Upper lobe of right lung (tissue), 1 donor: ENCODE measurements around the gene TMEM63A. TPM values are rescaled to one million over a fixed set of nuclear protein-coding genes. Genes with fewer than 3 reads are reported as not detected.
A peak's percentile ranks its signal among the peaks of the same experiment; 100 is the strongest.

Source experiments
- ATAC-seq: fragments of 200-7000 bp; cut with Tn5 transposase; one replicate; pipeline ENCODE4 v1.9.1; 2020; ENCODE audit warnings: mild to moderate bottlenecking, moderate library complexity
- DNase-seq: peaks from one replicate; pipeline ENCODE4 v3.0.0-alpha.2; 2020
- H3K27ac ChIP-seq: fragments of 200-600 bp; one replicate; pipeline ENCODE4 v1.8.0; 2022
- H3K27me3 ChIP-seq: fragments of 200-600 bp; one replicate; pipeline ENCODE4 v1.8.0; 2022; ENCODE audit warnings: mild to moderate bottlenecking
- H3K36me3 ChIP-seq: fragments of 200-600 bp; one replicate; pipeline ENCODE4 v1.8.0; 2022
- H3K4me1 ChIP-seq: fragments of 200-600 bp; one replicate; pipeline ENCODE4 v1.8.0; 2022
- H3K4me3 ChIP-seq: fragments of 200-600 bp; one replicate; pipeline ENCODE4 v1.8.0; 2022; ENCODE audit warnings: mild to moderate bottlenecking
- H3K9me3 ChIP-seq: fragments of 200-600 bp; one replicate; pipeline ENCODE4 v1.8.0; 2022
- CTCF ChIP-seq: fragments of 200-600 bp; IDR thresholded peaks from one replicate; pipeline ENCODE4 v1.8.0; 2022; ENCODE audit warnings: antibody characterized with exemption
- intact Hi-C: fragments of 100-400 bp; cut with DNase I; formaldehyde crosslinking; loops from one replicate; pipeline ENCODE4 v1.11.0; 2022
- total RNA-seq: library from RNA; stranded (reverse); fragmentation: NEBNext Ultra II Directional; extraction: Animal tissue kit (Norgen Biotek cat#: 25700); gene quantifications from one replicate; pipeline ENCODE4 v1.2.1, GENCODE V29; 2021
- donor health status: DM: no; HTN: yes; CAD: no; lungs with severe emphysema.

TMEM63A gene
- total RNA-seq, 1 donor from 2014 or later = 119 TPM

GRCh38 chr1:225875044-225875815 is 7.0 kb downstream of the TMEM63A start:
- TF ChIP-seq CTCF = no peak
- peak overlapping the region; percentile 51 for H3K27ac ChIP-seq
- peak; percentile 85 for DNase-seq
- H3K36me3 ChIP-seq = peaks cover 61% of the 10 kb centered on the region
- H3K27me3 ChIP-seq = no peaks in the 10 kb centered on the region
- peak; percentile 77 for ATAC-seq
- H3K4me3 ChIP-seq = no peak overlapping the region
- H3K9me3 ChIP-seq = no peaks in the 10 kb centered on the region
- intact Hi-C loops = no loop called here
- H3K4me1 ChIP-seq = peaks cover 37% of the 10 kb centered on the region

- peaks cover 29% of the 10 kb centered on the region for H3K4me1 ChIP-seq
- H3K27ac ChIP-seq = peak overlapping the region; percentile 51
- no peaks in the 10 kb centered on the region for H3K27me3 ChIP-seq
- peaks cover 69% of the 10 kb centered on the region for H3K36me3 ChIP-seq
- ATAC-seq (no peak), DNase-seq (no peak)
- TF ChIP-seq CTCF = no peak
- H3K9me3 ChIP-seq = no peaks in the 10 kb centered on the region
- H3K4me3 ChIP-seq = no peak overlapping the region
- intact Hi-C loops = no loop called here
Measured at GRCh38 chr1:225874431-225874830, 7.7 kb downstream of the TMEM63A start.

GRCh38 chr1:225873281-225873850 is 8.8 kb downstream of the TMEM63A start:
- no peak for DNase-seq
- no peak overlapping the region for H3K27ac ChIP-seq

GRCh38 chr1:225872075-225872430 is 10.1 kb downstream of the TMEM63A start:
- TF ChIP-seq CTCF = no peak
- Histone ChIP-seq H3K27ac (no peak overlapping the region), H3K4me3 (no peak overlapping the region), H3K36me3 (peaks cover 88% of the 10 kb centered on the region), H3K9me3 (no peaks in the 10 kb centered on the region), H3K27me3 (no peaks in the 10 kb centered on the region), H3K4me1 (peaks cover 8% of the 10 kb centered on the region)
- DNase-seq (no peak), ATAC-seq (no peak)
- intact Hi-C loops = no loop called here

More at GRCh38 chr1:225873281-225873850, 8.8 kb downstream of the TMEM63A start:
- intact Hi-C loops = no loop called here
- H3K4me1 ChIP-seq = peaks cover 20% of the 10 kb centered on the region
- no peaks in the 10 kb centered on the region for H3K9me3 ChIP-seq
- ATAC-seq = no peak
- H3K4me3 ChIP-seq = no peak overlapping the region
- TF ChIP-seq CTCF = no peak
- no peaks in the 10 kb centered on the region for H3K27me3 ChIP-seq
- H3K36me3 ChIP-seq = peaks cover 80% of the 10 kb centered on the region

- Histone ChIP-seq H3K36me3 (peaks cover 88% of the 10 kb centered on the region), H3K27ac (no peak overlapping the region), H3K9me3 (no peaks in the 10 kb centered on the region), H3K27me3 (no peaks in the 10 kb centered on the region), H3K4me1 (peaks cover 7% of the 10 kb centered on the region), H3K4me3 (no peak overlapping the region)
- no peak for ATAC-seq
- intact Hi-C loops = no loop called here
- TF ChIP-seq CTCF = no peak
- DNase-seq = no peak
Measured at GRCh38 chr1:225871359-225872074, 10.7 kb downstream of the TMEM63A start.
